ENCODE results near the gene MAMSTR.

GRCh38 chr19:48731452-48731851 is 11.9 kb upstream of the MAMSTR start:
- no peak for TF ChIP-seq CTCF (IDR thresholded peaks at IDR 0.05; ENCODE audit: low read length)
- TF ChIP-seq EZH2 (IDR thresholded peaks at IDR 0.05; ENCODE audit: borderline replicate concordance, low read length): no peak
